Measurements from ENCODE around the gene NOX5. TPM values are rescaled to one million over a fixed set of nuclear protein-coding genes. Genes with fewer than 3 reads are reported as not detected.

NOX5 gene
- total RNA-seq, 2 experiments from 2014 or later, result not detected

DNA sequence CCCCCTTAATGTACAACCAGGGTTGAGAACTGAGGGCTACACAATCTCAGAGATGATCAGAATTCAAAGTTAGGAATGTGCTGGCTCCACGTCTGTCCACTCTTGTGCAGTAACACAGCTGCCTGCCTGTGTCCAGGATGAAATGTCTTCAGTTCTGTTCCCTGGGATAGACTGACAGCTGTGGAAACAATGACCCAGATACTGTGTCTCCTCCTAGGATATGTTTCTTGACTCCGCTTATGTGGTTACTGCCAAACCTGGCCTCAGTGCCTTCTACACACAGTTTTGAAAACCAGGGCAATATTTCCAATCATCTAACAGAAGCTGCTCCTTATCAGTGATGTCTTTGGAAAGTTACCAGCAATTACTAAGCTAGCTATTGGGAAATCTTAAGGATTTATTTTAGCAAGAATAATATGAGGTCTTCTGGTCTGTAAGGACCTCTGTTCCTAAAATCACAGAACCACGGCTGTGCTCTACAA is 67.6 kb downstream of the NOX5 start:
- BruUV-seq (replicated peaks), result no TSS peak
- DNase-seq (ENCODE audit: low spot score), result no peak
- ChIA-PET POLR2A (no interaction called here), CTCF (ENCODE audit: unreplicated experiment) (no interaction called here)
- Histone ChIP-seq H3K27ac (ENCODE audit: low read depth, low read length, poor library complexity, severe bottlenecking) (no peak overlapping the region), H4K20me1 (ENCODE audit: insufficient read depth, low read length) (no peaks in the 10 kb centered on the region), H3K36me3 (ENCODE audit: insufficient read depth, low read length) (no peaks in the 10 kb centered on the region), H3K79me2 (ENCODE audit: insufficient read depth, low read depth, low read length) (no peaks in the 10 kb centered on the region), H3K4me1 (ENCODE audit: insufficient read depth, low read length, poor library complexity, severe bottlenecking) (no peaks in the 10 kb centered on the region), H3K9me3 (ENCODE audit: low read length) (no peaks in the 10 kb centered on the region), H3K4me2 (ENCODE audit: low read length) (no peak overlapping the region), H2AFZ (ENCODE audit: low read length) (no peak overlapping the region), H3K9me2 (ENCODE audit: insufficient read depth, low read length) (no peaks in the 10 kb centered on the region), H3K4me3 (ENCODE audit: low read depth, low read length, poor library complexity, severe bottlenecking) (no peak overlapping the region)
- TF ChIP-seq, protein P1, sequence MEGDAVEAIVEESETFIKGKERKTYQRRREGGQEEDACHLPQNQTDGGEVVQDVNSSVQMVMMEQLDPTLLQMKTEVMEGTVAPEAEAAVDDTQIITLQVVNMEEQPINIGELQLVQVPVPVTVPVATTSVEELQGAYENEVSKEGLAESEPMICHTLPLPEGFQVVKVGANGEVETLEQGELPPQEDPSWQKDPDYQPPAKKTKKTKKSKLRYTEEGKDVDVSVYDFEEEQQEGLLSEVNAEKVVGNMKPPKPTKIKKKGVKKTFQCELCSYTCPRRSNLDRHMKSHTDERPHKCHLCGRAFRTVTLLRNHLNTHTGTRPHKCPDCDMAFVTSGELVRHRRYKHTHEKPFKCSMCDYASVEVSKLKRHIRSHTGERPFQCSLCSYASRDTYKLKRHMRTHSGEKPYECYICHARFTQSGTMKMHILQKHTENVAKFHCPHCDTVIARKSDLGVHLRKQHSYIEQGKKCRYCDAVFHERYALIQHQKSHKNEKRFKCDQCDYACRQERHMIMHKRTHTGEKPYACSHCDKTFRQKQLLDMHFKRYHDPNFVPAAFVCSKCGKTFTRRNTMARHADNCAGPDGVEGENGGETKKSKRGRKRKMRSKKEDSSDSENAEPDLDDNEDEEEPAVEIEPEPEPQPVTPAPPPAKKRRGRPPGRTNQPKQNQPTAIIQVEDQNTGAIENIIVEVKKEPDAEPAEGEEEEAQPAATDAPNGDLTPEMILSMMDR (conservative IDR thresholded peaks at IDR 0.05; ENCODE audit: low read length), result no peak
- no peak for TF ChIP-seq EZH2phosphoT487 (IDR thresholded peaks at IDR 0.05; ENCODE audit: borderline replicate concordance, low read depth, low read length)
- intact Hi-C loops (cut with micrococcal nuclease; ENCODE audit: unreplicated experiment), result no loop called here

DNA sequence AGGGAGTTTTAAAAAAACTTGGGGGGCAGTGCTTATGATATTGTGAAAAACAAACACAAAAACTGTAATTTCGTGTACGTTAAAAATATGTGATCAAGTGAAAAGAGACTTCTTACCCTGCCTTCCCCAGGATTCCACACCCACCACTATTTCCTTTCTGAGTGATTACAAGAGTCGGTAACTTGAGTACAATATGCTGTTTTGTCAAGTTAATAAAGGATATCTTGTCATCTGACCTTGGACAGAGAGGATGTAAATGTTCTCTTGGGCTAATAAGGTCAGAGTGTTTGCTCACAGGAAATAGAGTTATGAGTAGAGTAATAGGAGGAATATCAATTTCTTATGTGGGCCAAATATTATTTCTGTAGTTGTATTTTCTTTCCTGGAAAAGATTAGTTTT is 68.1 kb downstream of the NOX5 start:
- H4K20me1 ChIP-seq (ENCODE audit: insufficient read depth, low read length), result no peaks in the 10 kb centered on the region
- CTCF ChIA-PET (ENCODE audit: unreplicated experiment), result no interaction called here
- H3K4me2 ChIP-seq (ENCODE audit: low read length), result no peak overlapping the region
- H2AFZ ChIP-seq (ENCODE audit: low read length), result no peak overlapping the region
- H3K4me1 ChIP-seq (ENCODE audit: insufficient read depth, low read length, poor library complexity, severe bottlenecking), result no peaks in the 10 kb centered on the region
- H3K9me3 ChIP-seq (ENCODE audit: low read length), result no peaks in the 10 kb centered on the region
- H3K9me2 ChIP-seq (ENCODE audit: insufficient read depth, low read length), result no peaks in the 10 kb centered on the region
- no peak overlapping the region for H3K4me3 ChIP-seq (ENCODE audit: low read depth, low read length, poor library complexity, severe bottlenecking)
- no peaks in the 10 kb centered on the region for H3K79me2 ChIP-seq (ENCODE audit: insufficient read depth, low read depth, low read length)
- POLR2A ChIA-PET, result interaction anchor here (0.5 kb wide), 1 partner anchor 670 kb away, joined by 3 read pairs; no protein-coding TSS in a partner anchor
- intact Hi-C loops (cut with micrococcal nuclease; ENCODE audit: unreplicated experiment), result no loop called here
- DNase-seq (ENCODE audit: low spot score), result no peak
- H3K27ac ChIP-seq (ENCODE audit: low read depth, low read length, poor library complexity, severe bottlenecking), result no peak overlapping the region
- H3K36me3 ChIP-seq (ENCODE audit: insufficient read depth, low read length), result no peaks in the 10 kb centered on the region
- no peak for TF ChIP-seq EZH2phosphoT487 (IDR thresholded peaks at IDR 0.05; ENCODE audit: borderline replicate concordance, low read depth, low read length)
- TF ChIP-seq, protein P1 (conservative IDR thresholded peaks at IDR 0.05; ENCODE audit: low read length), result no peak
- no TSS peak for BruUV-seq (replicated peaks)

DNA sequence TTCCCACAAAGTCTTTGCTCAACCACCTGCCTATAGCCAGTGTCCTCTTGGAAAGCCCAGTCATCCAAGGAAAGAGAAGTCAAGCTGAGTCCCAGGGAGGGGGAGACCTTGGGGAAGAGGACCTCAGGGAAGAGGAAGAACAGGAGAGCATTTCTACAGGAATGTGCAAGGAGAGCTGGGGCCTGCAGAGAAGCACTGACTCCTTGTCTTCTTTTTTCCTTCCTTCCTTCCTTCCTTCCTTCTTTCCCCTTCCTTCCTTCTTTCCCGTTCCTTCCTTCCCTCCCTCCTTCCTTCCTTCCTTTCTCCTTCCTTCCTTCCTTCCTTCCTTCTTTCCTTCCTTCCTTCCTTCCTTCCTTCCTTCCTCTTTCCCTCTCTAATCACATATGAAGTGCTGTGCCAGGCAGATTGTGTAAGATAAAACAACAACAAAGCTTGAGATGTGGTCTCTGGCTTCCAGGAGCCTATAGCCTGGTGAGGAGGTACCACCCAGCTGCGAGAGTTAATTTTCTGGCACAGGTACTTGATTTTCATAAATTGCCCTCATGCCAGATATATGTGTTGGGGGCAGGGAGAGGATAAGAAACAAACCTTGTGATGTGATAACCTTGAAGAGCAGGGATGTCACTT is 70.0 kb downstream of the NOX5 start:
- no peak overlapping the region for H2AFZ ChIP-seq (ENCODE audit: low read length)
- DNase-seq (ENCODE audit: low spot score), result no peak
- no peaks in the 10 kb centered on the region for H3K4me1 ChIP-seq (ENCODE audit: insufficient read depth, low read length, poor library complexity, severe bottlenecking)
- H3K79me2 ChIP-seq (ENCODE audit: insufficient read depth, low read depth, low read length), result no peaks in the 10 kb centered on the region
- BruUV-seq (replicated peaks), result no TSS peak
- TF ChIP-seq, protein P1 (conservative IDR thresholded peaks at IDR 0.05; ENCODE audit: low read length), result no peak
- TF ChIP-seq EZH2phosphoT487 (IDR thresholded peaks at IDR 0.05; ENCODE audit: borderline replicate concordance, low read depth, low read length), result no peak
- ChIA-PET POLR2A (no interaction called here), CTCF (ENCODE audit: unreplicated experiment) (no interaction called here)
- H3K27ac ChIP-seq (ENCODE audit: low read depth, low read length, poor library complexity, severe bottlenecking), result no peak overlapping the region
- no peaks in the 10 kb centered on the region for H3K36me3 ChIP-seq (ENCODE audit: insufficient read depth, low read length)
- intact Hi-C loops (cut with micrococcal nuclease; ENCODE audit: unreplicated experiment), result no loop called here
- no peaks in the 10 kb centered on the region for H4K20me1 ChIP-seq (ENCODE audit: insufficient read depth, low read length)
- no peaks in the 10 kb centered on the region for H3K9me2 ChIP-seq (ENCODE audit: insufficient read depth, low read length)
- H3K9me3 ChIP-seq (ENCODE audit: low read length), result no peaks in the 10 kb centered on the region
- no peak overlapping the region for H3K4me3 ChIP-seq (ENCODE audit: low read depth, low read length, poor library complexity, severe bottlenecking)
- H3K4me2 ChIP-seq (ENCODE audit: low read length), result no peak overlapping the region

Data from OCI-LY7 (cell line).